Activated CD8-positive, alpha-beta memory T cell treated with anti-CD3 and anti-CD28 coated beads, Interleukin-2, amount 50 U/mL, for 4 hours (primary cell): ENCODE data around the gene AKAP10.
"Not testable (repeated sequence)": the region's sequence is repeated elsewhere in the genome, so short reads cannot be mapped to it uniquely, and the experiment has no call there.

Source experiments
- DNase-seq: peaks from one replicate; pipeline ENCODE4 v3.0.0-alpha.2; 2020

Gene AKAP10

DNA sequence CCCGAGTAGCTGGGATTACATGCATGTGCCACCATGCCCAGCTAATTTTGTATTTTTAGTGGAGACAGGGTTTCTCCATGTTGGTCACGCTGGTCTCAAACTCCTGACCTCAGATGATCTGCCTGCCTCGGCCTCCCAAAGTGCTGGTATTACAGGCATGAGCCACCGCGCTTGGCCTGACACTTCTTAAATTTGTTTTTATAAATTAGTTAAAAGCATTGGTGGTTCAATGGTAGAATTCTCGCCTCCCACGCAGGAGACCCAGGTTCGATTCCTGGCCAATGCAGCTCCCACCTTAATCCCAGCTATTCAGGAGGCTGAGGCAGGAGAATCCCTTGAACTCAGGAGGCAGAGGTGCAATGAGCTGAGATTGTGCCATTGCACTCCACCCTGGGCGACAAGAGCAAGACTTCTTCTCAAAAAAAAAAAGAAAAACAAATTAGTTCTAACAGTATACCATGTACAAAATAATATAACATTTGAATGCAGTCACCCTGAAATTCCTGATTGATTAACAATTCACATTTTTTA is 116.9 kb downstream of the AKAP10 start:
- DNase-seq, result not testable (repeated sequence)

DNA sequence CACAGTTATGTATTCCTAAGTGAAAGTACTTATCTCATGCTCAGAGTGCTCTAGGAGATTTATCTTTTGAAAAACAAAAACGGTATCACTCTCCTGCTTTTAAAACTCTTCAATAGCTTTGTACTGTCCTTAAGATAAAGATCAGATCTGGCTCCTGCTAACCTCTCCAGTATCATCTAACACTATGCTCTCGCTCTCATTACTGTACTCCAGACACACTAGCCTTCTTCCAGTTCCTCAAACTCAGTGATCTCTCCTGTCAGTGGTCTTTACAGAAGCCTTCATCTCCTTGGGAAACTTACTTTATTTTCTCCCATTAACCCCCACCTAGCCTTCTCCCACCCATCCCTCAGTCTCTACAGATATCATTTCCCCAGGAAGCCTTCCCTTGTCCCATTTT is 120.0 kb downstream of the AKAP10 start:
- no peak for DNase-seq
